Mesothelial cell of epicardium (in vitro differentiated cells): ENCODE data around the gene CLASP1. TPM values are rescaled to one million over a fixed set of nuclear protein-coding genes. Genes with fewer than 3 reads are reported as not detected.
"Not testable (repeated sequence)": the region's sequence is repeated elsewhere in the genome, so short reads cannot be mapped to it uniquely, and the experiment has no call there.

Experiments used
- DNase-seq, 2 experiments: peaks; one replicate each; pipeline ENCODE4 v3.0.0; 2021; ENCODE audit warnings: low spot score in 2 of 2; ENCODE audit not compliant: unreplicated experiment in 2 of 2
- H3K27ac Mint-ChIP-seq: 2 replicates; pipeline ENCODE4 v1.8.0; 2021; ENCODE audit warnings: mixed read lengths
- H3K27me3 Mint-ChIP-seq: 2 replicates; pipeline ENCODE4 v1.8.0; 2021; ENCODE audit warnings: low read depth, mixed read lengths
- H3K36me3 Mint-ChIP-seq: 2 replicates; pipeline ENCODE4 v1.8.0; 2021; ENCODE audit warnings: mixed read lengths
- H3K4me1 Mint-ChIP-seq: 2 replicates; pipeline ENCODE4 v1.8.0; 2021; ENCODE audit warnings: mixed read lengths
- H3K4me3 Mint-ChIP-seq: 2 replicates; pipeline ENCODE4 v1.8.0; 2021; ENCODE audit warnings: mild to moderate bottlenecking, moderate library complexity, mixed read lengths
- H3K9me3 Mint-ChIP-seq: 2 replicates; pipeline ENCODE4 v1.8.0; 2021; ENCODE audit warnings: mixed read lengths
- total RNA-seq: library from RNA; stranded (reverse); gene quantifications from 3 replicates; pipeline ENCODE4 v1.2.1, GENCODE V29; 2021
- TF ChIP-seq, protein P1 (sequence below): fragments of 200-600 bp; sonication (generic); IDR thresholded peaks from one replicate; pipeline ENCODE4 v1.5.0; 2021; ENCODE audit warnings: antibody characterized with exemption; ENCODE audit not compliant: unreplicated experiment

Gene CLASP1
- total RNA-seq, 1 donor from 2014 or later, result 99.8 TPM

DNA sequence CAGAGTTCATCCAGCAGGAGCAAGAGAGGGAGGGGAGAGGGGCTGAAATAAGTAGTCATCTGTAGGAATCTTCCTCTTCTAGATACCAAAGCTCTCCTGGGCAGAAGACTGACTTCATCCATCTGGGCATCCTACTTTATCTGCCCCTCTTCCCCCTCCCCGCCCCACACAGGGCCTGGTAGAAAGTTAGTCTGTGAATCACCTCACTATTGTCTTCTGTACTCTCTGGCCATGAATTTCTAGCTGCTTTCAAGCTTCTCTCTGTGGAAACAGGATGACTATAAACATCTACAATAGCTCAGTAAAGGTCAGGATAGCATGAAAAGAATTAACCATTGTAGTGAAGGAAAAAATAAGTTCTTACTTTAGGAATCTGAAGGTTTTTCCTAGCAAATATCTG lies 166.2 kb downstream of the CLASP1 start:
- DNase-seq, result no peak
- TF ChIP-seq, protein P1, sequence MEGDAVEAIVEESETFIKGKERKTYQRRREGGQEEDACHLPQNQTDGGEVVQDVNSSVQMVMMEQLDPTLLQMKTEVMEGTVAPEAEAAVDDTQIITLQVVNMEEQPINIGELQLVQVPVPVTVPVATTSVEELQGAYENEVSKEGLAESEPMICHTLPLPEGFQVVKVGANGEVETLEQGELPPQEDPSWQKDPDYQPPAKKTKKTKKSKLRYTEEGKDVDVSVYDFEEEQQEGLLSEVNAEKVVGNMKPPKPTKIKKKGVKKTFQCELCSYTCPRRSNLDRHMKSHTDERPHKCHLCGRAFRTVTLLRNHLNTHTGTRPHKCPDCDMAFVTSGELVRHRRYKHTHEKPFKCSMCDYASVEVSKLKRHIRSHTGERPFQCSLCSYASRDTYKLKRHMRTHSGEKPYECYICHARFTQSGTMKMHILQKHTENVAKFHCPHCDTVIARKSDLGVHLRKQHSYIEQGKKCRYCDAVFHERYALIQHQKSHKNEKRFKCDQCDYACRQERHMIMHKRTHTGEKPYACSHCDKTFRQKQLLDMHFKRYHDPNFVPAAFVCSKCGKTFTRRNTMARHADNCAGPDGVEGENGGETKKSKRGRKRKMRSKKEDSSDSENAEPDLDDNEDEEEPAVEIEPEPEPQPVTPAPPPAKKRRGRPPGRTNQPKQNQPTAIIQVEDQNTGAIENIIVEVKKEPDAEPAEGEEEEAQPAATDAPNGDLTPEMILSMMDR, result no peak
- Mint-ChIP-seq H3K9me3 (no peaks in the 10 kb centered on the region), H3K36me3 (no peaks in the 10 kb centered on the region), H3K4me1 (peaks cover 30% of the 10 kb centered on the region), H3K27ac (no peak overlapping the region), H3K4me3 (no peak overlapping the region), H3K27me3 (no peaks in the 10 kb centered on the region)

DNA sequence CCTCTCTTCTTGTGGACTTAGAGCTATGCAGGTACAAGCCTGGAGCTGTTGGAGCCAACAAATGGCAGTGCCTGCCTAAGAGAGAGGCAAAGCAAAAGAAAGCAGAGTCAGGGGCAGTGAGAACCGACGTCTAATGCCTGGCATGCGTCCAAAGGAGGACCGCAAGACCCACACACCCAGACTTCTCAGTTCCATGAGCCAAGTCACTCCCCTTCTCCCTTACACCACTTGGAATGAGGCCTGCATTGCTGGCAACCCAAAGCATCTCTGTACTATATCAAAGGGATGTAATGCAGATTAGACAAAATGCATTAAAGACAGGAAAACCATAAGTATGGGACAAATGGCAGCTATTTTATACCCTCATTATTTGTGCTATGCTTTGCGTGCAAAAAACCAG lies 168.4 kb downstream of the CLASP1 start:
- DNase-seq, result peak; percentile 51 to 64
- H3K4me3 Mint-ChIP-seq, result peak overlapping the region; percentile 0
- no peaks in the 10 kb centered on the region for H3K9me3 Mint-ChIP-seq
- H3K27ac Mint-ChIP-seq, result peak overlapping the region; percentile 70
- TF ChIP-seq, protein P1, result no peak
- H3K4me1 Mint-ChIP-seq, result peaks cover 47% of the 10 kb centered on the region
- H3K36me3 Mint-ChIP-seq, result no peaks in the 10 kb centered on the region
- H3K27me3 Mint-ChIP-seq, result no peaks in the 10 kb centered on the region

DNA sequence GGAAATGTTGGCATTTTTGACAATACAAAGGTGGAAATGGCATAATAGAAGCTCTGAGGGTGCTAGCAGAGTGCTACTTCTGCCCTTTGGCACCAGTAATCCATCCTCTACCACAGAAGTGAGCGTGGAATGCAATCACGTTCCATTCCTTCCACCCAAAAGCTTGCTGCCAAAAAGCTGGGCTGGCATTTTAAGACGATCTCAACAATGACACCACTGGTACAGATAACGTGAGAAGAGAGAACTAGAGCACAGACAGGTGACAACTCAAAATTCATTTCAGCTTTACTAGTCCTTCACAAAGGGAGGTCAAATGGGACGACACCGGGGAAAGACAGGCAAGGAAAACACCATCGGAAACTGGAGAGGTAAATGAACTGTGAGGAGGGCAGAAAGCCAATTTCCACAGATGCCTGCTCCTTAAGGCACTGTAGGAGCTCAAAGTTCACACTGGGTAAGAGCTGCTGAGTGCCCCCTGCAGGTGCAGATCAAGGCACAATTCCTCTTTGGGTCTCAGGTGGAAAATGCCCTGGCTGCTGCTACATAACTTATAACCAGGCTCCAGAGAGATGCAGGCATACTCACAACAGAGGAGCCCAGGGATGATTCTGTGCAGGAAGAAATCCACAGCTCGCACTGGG lies 169.3 kb downstream of the CLASP1 start:
- Mint-ChIP-seq H3K4me3 (no peak overlapping the region), H3K27me3 (no peaks in the 10 kb centered on the region), H3K4me1 (peaks cover 51% of the 10 kb centered on the region), H3K9me3 (no peaks in the 10 kb centered on the region), H3K27ac (peak overlapping the region; percentile 70), H3K36me3 (no peaks in the 10 kb centered on the region)
- no peak for DNase-seq
- TF ChIP-seq, protein P1, result no peak

DNA sequence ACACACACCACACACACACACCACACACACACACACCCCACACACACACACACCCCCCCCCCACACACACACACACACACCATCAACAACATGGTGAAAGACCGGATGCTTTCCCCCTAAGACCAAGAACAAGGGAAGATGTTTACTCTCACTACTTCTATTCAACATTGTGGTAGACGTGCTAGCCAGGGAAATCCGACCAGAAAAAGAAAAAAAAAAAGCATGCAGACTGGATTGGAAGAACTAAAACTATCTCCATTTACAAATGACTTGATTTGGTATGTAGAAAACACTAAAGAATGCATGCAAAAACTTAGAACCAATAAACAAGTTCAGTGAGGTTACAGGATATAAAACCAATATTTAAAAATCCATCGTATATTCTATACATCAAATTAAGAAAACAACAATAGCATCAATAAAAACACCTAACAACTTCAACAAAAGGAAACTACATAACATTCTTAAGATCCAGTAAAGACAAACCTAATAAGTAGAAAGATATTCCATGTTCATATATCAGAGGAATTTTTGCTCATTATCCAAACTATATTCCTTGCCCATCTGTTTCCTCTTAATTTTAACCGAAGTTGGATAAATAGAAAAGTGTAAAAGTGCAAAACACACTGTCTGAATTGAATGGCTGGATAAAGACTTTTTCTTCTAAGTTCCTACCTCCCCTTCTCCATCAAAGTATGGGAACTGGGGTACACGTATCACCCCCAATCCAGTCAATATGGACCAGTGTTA lies 170.1 kb downstream of the CLASP1 start:
- Mint-ChIP-seq H3K9me3 (no peaks in the 10 kb centered on the region), H3K4me1 (peaks cover 51% of the 10 kb centered on the region), H3K27ac (peak overlapping the region; percentile 70), H3K27me3 (no peaks in the 10 kb centered on the region), H3K4me3 (no peak overlapping the region), H3K36me3 (no peaks in the 10 kb centered on the region)
- TF ChIP-seq, protein P1, result no peak
- DNase-seq, result no peak

DNA sequence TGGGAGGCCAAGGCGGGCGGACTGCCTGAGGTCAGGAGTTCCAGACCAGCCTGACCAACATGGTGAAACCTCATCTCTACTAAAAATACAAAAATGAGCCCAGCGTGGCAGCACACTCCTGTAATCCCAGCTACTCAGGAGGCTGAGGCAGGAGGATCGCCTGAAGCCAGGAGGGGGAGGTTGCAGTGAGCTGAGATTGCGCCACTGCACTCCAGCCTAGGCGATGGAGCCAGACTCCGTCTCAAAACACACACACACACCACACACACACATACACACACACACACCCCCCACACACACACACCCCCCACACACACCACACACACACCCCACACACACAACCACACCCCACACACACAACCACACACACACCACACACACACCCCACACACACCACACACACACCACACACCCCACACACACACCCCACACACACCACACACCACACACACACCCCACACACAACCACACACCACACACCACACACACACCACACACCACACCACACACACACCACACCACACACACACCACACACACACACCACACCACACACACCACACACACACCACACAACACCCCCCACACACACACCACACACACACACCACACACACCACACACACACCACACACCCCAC lies 170.8 kb downstream of the CLASP1 start:
- not testable (repeated sequence) for H3K27me3 Mint-ChIP-seq, H3K36me3 Mint-ChIP-seq, H3K9me3 Mint-ChIP-seq, H3K27ac Mint-ChIP-seq, DNase-seq, H3K4me3 Mint-ChIP-seq
- peaks cover 55% of the 10 kb centered on the region for H3K4me1 Mint-ChIP-seq

DNA sequence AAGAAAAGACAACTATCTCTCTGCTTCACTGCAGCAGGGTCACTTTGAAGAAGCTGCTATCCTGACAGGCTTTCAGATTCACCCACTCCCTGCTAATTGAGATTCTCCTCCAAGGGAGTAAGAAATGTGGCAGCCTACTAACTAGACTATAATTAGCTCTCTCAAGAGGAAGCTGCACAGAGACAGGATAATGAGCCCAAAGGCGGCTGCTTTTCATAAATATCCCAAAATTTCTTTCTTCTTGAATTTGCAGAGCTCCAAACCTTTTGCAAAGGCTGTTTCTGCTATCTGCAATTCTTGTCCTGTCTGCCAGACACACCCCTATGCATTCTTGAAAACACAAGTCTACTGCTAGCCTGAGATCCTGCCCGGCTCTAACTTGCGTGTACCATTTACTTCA lies 172.6 kb downstream of the CLASP1 start:
- H3K27ac Mint-ChIP-seq, result peak overlapping the region; percentile 8

More for the DNA sequence above, 172.6 kb downstream of the CLASP1 start:
- DNase-seq, result no peak
- TF ChIP-seq, protein P1, result no peak
- peaks cover 68% of the 10 kb centered on the region for H3K4me1 Mint-ChIP-seq
- H3K4me3 Mint-ChIP-seq, result no peak overlapping the region
- H3K27me3 Mint-ChIP-seq, result no peaks in the 10 kb centered on the region
- H3K9me3 Mint-ChIP-seq, result no peaks in the 10 kb centered on the region
- peaks cover under 1% of the 10 kb centered on the region for H3K36me3 Mint-ChIP-seq
